Measurements from ENCODE around the gene TMEM120B.
"Not testable (repeated sequence)": the region's sequence is repeated elsewhere in the genome, so short reads cannot be mapped to it uniquely, and the experiment has no call there.

The TMEM120B gene

GRCh38 chr12:121776190-121777098, 63.9 kb downstream of the TMEM120B start:
- no peak for FAIRE-seq

- FAIRE-seq = no peak
Observed at GRCh38 chr12:121778567-121779421, 66.2 kb downstream of the TMEM120B start.

DNA sequence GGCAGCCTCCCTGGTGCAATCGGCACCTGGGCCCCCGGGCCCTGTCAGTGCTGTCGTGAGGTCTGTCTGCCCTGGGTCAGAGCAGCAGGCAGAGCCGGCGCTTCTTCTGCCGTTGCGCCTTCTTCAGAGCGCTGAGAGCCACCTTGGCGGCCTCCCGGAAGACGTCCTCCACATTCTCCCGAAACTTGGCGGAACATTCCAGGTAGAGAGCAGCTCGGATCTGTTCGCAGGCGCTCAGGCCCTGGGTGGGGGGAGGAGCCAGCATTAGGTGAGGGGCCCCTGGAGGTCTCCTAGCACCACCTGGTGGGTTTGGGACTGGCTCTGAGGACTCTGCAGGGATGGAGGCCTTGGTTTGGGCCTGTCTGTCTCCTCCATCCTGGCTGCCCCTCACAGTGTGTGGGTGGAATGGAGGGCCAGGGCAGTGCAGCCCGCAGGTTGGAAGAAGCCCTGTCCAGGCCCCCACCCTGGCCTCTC, 66.9 kb downstream of the TMEM120B start:
- no peak for FAIRE-seq

GRCh38 chr12:121780429-121780828, 67.9 kb downstream of the TMEM120B start:
- FAIRE-seq = no peak

DNA sequence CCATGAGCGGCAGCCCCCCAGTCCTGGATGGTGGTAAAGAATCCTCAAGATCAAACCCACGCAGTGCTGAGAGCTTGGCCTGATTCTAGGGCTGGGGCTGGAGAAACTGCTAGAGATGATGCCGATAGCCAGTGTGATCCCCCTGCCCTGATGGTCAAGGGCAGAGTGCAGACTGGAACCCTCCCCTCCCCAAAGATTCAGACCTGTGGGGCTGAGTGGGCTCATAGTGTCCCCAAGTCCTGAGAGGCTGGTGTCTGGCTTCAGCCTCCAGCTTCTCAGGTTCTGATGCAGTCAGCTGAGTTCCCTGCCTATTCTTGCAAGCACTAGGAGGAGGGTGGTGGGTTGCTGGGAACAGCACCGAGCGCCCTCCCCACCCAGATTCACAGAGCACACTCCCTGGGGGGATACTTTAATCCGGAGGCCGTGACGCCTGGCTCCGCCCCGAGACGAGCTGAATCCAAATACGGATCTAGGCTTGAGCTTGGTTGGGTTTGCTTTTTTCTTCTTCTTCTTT, 69.0 kb downstream of the TMEM120B start:
- no peak for FAIRE-seq

- FAIRE-seq = no peak
Observed at GRCh38 chr12:121781998-121782979, 69.7 kb downstream of the TMEM120B start.

GRCh38 chr12:121783766-121784165, 71.2 kb downstream of the TMEM120B start:
- FAIRE-seq = no peak

DNA sequence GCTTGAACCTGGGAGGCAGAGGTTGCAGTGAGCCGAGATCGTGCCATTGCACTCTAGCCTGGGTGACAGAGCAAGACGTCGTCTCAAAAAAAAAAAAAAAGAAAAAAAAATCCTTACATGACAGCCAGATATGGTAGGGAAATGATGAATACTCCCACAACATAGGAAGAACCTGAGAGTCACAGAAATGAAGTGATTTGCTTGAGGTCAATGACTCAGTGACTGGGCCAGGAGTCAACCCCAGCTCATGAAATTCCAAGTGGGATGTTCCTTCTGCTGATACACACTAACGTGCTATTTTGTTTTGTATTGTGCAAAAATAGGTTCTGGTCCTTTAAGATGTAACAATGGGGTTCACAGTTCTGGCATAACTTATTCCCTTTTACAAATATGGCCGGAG, 71.9 kb downstream of the TMEM120B start:
- FAIRE-seq = no peak

- no peak for FAIRE-seq
Observed at GRCh38 chr12:121786440-121786825, 73.9 kb downstream of the TMEM120B start.

DNA sequence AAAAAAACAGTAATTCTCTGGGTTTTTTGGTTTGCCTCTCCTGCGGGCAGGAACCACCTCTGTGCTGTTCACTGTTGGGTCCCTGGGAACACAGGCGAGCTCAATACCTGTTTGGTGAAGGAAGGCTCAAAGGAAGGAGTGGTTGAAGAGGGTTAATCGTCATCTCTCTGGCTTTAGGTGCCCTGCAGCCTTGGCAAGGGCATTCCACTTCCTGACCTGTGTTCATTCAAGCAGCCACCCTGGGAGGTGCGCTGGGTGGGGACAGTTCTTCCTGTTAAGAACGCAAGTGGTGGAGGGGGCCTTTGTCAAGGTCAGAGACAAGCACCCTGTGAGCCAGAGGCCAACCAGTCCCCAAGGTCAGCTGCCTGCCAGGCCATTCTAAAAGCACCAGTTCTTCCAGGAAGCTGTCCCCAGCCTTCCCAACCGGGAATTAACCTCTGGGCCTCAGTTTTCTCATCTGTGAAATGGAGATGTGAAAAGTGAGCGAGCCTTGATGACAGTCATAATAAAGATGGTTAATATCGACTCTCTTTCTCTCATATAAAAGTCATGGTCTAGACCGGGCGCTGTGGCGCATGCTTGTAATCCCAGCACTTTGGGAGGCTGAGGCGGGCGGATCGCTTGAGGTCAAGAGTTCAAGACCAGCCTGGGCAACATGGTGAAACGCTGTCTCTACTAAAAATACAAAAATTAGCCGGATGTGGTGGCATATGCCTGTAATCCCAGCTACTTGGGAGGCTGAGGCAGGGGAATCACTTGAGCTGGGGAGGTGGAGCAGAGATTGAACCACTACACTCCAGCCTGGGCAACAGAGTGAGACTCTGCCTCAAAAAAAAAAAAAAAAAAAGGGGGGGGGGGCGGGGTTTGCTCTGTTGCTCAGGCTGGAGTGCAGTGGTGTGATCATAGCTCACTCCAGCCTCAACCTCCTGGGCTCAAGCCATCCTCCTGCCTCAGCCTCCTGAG, 74.8 kb downstream of the TMEM120B start:
- FAIRE-seq = no peak

DNA sequence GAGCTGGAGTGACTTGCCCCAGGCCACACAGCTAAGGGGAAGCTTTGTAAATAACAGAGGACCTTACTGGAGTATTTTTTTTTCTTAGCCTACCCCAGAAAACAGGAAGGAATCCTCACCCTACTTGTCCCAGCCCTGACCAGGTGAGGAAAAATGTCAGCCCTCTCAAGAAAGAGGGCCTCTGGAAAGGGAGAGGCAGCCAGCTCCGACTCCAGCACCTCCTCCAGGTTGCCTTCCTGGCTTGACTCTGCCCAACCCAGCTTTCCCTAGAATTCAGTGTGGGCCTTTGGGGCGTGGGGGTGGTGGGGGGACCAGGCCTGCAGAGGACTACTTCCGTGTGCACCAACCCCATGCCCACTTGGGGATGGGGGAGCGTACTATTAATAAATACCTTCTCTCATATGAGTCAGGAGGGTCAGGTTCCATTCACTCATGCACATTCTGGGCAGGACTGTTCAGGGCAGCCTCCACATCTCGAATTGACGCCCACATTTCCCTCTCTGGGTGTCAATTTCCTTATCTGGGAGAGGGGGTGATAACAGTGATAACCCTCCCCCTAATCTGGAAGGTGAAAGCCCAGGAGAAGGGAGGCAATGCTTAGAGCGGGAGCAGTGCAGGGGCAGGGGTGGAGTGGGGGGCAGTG, 75.7 kb downstream of the TMEM120B start:
- FAIRE-seq = no peak

GRCh38 chr12:121789233-121789781, 76.8 kb downstream of the TMEM120B start:
- FAIRE-seq = no peak

DNA sequence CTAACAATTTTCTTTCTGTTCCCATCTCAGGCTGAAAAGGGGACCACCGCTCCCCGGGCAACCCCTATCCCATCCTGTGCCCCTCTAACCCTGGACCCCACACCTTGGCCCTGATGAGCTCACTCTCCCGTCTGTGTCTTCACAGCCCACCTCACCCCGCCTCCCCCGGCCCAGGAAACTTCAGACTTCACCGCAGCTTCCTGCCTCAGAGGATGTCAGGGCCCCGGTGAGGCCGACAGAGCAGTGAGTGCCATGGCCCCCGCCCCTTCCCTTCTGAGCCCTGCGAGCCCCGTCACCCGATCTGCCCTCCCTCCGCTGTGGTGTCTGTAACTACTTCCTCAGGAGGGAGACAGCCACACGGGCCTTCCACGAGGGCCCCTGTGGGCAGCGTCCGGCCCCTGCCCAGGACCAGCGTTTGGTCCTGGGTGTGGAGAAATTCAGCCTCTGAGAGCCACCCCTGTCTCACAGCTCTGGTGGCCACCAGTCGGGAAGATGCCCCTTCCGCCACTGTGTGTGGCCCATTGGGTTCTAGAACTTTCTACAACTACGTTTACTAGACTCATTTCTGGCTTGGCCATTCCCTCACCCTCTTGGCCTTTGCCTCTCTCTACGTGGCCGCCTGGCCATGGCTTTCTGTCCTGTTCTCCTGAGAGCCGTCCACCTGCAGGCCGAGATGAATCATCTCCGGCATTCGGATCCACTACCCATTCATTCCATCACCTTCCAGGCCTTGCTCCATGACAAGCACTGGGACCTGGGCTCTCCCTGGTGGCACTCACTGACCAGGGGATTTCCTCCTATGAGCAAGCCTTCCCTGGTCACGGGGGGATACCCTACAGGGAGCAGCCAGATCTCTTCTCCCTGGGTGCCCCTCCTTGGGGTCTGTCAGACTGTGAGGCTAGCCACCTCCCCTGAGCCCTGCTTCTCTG, 77.5 kb downstream of the TMEM120B start:
- FAIRE-seq = no peak

DNA sequence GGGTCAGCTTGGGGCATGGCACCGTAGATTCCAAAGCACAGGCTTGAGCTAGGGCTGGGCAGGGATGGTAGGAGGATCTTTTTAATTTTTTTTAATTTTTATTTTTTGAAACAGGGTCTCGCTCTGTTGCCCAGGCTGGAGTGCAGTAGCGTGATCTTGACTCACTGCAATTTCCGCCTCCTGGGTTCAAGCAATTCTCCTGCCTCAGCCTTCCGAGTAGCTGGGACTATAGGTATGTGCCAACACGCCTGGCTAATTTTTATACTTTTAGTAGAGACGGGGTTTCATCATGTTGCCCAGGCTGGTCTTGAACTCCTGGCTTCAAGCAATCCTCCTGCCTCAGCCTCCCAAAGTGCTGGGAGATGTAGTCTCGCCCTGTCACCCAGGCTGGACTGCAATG, 78.2 kb downstream of the TMEM120B start:
- not testable (repeated sequence) for FAIRE-seq

GRCh38 chr12:121791671-121792551, 79.4 kb downstream of the TMEM120B start:
- no peak for FAIRE-seq

DNA sequence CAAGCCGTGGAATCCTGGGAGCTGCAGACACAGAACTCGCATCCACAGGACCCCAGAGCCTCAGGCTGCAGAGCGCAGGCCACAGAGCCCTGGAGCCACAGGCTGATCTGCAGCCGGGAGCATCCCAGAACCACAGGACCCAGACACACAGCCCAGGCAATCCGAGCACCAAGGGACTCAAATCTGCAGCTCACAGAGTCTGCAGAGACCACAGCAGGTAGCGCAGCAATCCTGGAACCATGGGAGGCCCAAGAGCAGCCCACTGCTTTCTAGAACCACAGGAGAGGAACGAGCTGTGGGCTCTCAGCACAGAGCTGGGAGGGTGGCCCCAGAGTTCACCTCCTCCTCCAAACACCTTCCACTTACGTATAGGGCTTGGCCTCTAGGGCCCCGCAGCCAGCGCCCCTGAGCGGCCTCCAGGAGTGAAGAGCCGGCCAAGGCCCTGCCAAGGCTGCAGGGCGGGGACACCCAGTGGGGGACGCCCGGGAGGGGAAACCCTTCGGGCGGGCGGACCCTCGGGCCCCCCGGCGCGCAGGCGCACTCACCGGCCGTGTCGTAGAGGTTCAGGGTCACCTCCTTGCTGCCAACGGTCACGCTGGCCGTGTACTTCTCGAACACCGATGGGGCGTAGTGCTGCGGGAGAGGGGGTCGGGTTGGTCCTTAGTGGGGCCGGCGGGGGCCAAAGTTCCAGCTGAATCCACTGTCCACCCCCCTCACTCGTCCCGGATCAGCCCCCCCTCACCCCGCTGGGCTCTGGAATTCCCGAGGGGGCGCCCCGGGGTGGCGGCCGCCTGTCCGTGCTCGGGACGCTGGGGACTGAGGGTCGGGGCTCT, 80.3 kb downstream of the TMEM120B start:
- FAIRE-seq = no peak

DNA sequence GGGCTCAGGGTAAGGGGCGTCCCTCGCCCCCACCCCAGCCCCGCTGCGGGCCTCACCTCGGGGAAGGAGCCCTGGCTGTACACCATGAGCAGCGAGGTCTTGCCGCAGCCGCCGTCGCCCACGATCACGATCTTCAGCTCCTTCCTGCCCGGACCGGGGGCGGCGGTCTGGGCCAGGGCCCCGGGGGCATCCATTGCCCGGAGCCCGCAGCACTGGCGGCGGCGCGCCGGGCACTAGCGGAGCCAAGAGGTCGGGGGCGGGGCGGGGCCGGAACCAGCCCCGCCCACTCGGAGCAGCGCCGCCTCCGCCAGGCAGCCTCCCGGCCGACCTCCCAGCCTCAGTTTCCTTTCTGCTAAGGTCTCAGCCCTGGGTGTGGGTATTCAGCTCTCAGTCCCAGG, 80.9 kb downstream of the TMEM120B start, which contains the start of gene RHOF:
RHOF (minus strand) TSS at position 249 of the 398 bp plus-strand sequence; CDS start at position 194, 55 bp downstream.
- no peak for FAIRE-seq
